ENCODE data around the gene NEDD9.

NEDD9 gene

GRCh38 chr6:11188161-11188915 is 44.1 kb downstream of the NEDD9 start:
- H2AFZ ChIP-seq (ENCODE audit: low read length, unreplicated experiment), result no peak overlapping the region
- H3K79me2 ChIP-seq (ENCODE audit: control insufficient read depth, insufficient read depth, low read length, unreplicated experiment), result no peaks in the 10 kb centered on the region
- peak overlapping the region; percentile 58 for H3K27ac ChIP-seq (ENCODE audit: low read depth, low read length)
- no peaks in the 10 kb centered on the region for H3K27me3 ChIP-seq (ENCODE audit: insufficient read depth, low read length)
- H3K4me3 ChIP-seq (ENCODE audit: low read depth, low read length), result no peak overlapping the region
- peaks cover 10% of the 10 kb centered on the region for H3K4me1 ChIP-seq (ENCODE audit: control insufficient read depth, insufficient read depth, low read length, unreplicated experiment)
- peaks cover 14% of the 10 kb centered on the region; the same call in 1 of the 2 replicates for H3K36me3 ChIP-seq (ENCODE audit: insufficient read depth, low read length)

GRCh38 chr6:11187301-11187700 is 45.2 kb downstream of the NEDD9 start:
- Histone ChIP-seq H3K27me3 (ENCODE audit: insufficient read depth, low read length) (no peaks in the 10 kb centered on the region), H3K4me1 (ENCODE audit: control insufficient read depth, insufficient read depth, low read length, unreplicated experiment) (peaks cover 10% of the 10 kb centered on the region), H3K79me2 (ENCODE audit: control insufficient read depth, insufficient read depth, low read length, unreplicated experiment) (no peaks in the 10 kb centered on the region), H3K27ac (ENCODE audit: low read depth, low read length) (no peak overlapping the region), H3K36me3 (ENCODE audit: insufficient read depth, low read length) (peaks cover 19% of the 10 kb centered on the region; the same call in 1 of the 2 replicates), H2AFZ (ENCODE audit: low read length, unreplicated experiment) (no peak overlapping the region), H3K4me3 (ENCODE audit: low read depth, low read length) (no peak overlapping the region)

GRCh38 chr6:11185204-11185842 is 47.1 kb downstream of the NEDD9 start:
- Histone ChIP-seq H3K36me3 (ENCODE audit: insufficient read depth, low read length) (peaks cover 19% of the 10 kb centered on the region; the same call in 1 of the 2 replicates), H3K79me2 (ENCODE audit: control insufficient read depth, insufficient read depth, low read length, unreplicated experiment) (no peaks in the 10 kb centered on the region), H2AFZ (ENCODE audit: low read length, unreplicated experiment) (no peak overlapping the region), H3K4me3 (ENCODE audit: low read depth, low read length) (no peak overlapping the region), H3K27ac (ENCODE audit: low read depth, low read length) (no peak overlapping the region), H3K4me1 (ENCODE audit: control insufficient read depth, insufficient read depth, low read length, unreplicated experiment) (peaks cover 10% of the 10 kb centered on the region), H3K27me3 (ENCODE audit: insufficient read depth, low read length) (no peaks in the 10 kb centered on the region)

- Histone ChIP-seq H2AFZ (ENCODE audit: low read length, unreplicated experiment) (no peak overlapping the region), H3K4me3 (ENCODE audit: low read depth, low read length) (no peak overlapping the region), H3K4me1 (ENCODE audit: control insufficient read depth, insufficient read depth, low read length, unreplicated experiment) (peaks cover 10% of the 10 kb centered on the region), H3K36me3 (ENCODE audit: insufficient read depth, low read length) (peaks cover 11% of the 10 kb centered on the region; the same call in 1 of the 2 replicates), H3K27ac (ENCODE audit: low read depth, low read length) (no peak overlapping the region), H3K27me3 (ENCODE audit: insufficient read depth, low read length) (no peaks in the 10 kb centered on the region), H3K79me2 (ENCODE audit: control insufficient read depth, insufficient read depth, low read length, unreplicated experiment) (no peaks in the 10 kb centered on the region)
These were observed 48.6 kb downstream of the NEDD9 start for GRCh38 chr6:11183761-11184362.

- no peak overlapping the region for H3K4me3 ChIP-seq (ENCODE audit: low read depth, low read length)
- no peak overlapping the region for H2AFZ ChIP-seq (ENCODE audit: low read length, unreplicated experiment)
- peaks cover 11% of the 10 kb centered on the region; the same call in 1 of the 2 replicates for H3K36me3 ChIP-seq (ENCODE audit: insufficient read depth, low read length)
- H3K79me2 ChIP-seq (ENCODE audit: control insufficient read depth, insufficient read depth, low read length, unreplicated experiment), result no peaks in the 10 kb centered on the region
- no peak overlapping the region for H3K27ac ChIP-seq (ENCODE audit: low read depth, low read length)
- H3K27me3 ChIP-seq (ENCODE audit: insufficient read depth, low read length), result no peaks in the 10 kb centered on the region
- H3K4me1 ChIP-seq (ENCODE audit: control insufficient read depth, insufficient read depth, low read length, unreplicated experiment), result no peaks in the 10 kb centered on the region
These were observed 50.9 kb downstream of the NEDD9 start for GRCh38 chr6:11181478-11182136.

- Histone ChIP-seq H3K27ac (ENCODE audit: low read depth, low read length) (no peak overlapping the region), H2AFZ (ENCODE audit: low read length, unreplicated experiment) (no peak overlapping the region), H3K36me3 (ENCODE audit: insufficient read depth, low read length) (peaks cover 5% of the 10 kb centered on the region; the same call in 1 of the 2 replicates), H3K27me3 (ENCODE audit: insufficient read depth, low read length) (no peaks in the 10 kb centered on the region), H3K79me2 (ENCODE audit: control insufficient read depth, insufficient read depth, low read length, unreplicated experiment) (no peaks in the 10 kb centered on the region), H3K4me1 (ENCODE audit: control insufficient read depth, insufficient read depth, low read length, unreplicated experiment) (no peaks in the 10 kb centered on the region), H3K4me3 (ENCODE audit: low read depth, low read length) (no peak overlapping the region)
These were observed 52.9 kb downstream of the NEDD9 start for GRCh38 chr6:11179419-11180202.

GRCh38 chr6:11179088-11179418 is 53.4 kb downstream of the NEDD9 start:
- Histone ChIP-seq H3K79me2 (ENCODE audit: control insufficient read depth, insufficient read depth, low read length, unreplicated experiment) (no peaks in the 10 kb centered on the region), H3K4me1 (ENCODE audit: control insufficient read depth, insufficient read depth, low read length, unreplicated experiment) (no peaks in the 10 kb centered on the region), H3K27me3 (ENCODE audit: insufficient read depth, low read length) (no peaks in the 10 kb centered on the region), H3K27ac (ENCODE audit: low read depth, low read length) (no peak overlapping the region), H3K36me3 (ENCODE audit: insufficient read depth, low read length) (peaks cover 5% of the 10 kb centered on the region; the same call in 1 of the 2 replicates), H3K4me3 (ENCODE audit: low read depth, low read length) (no peak overlapping the region), H2AFZ (ENCODE audit: low read length, unreplicated experiment) (no peak overlapping the region)

GRCh38 chr6:11177271-11177670 is 55.2 kb downstream of the NEDD9 start:
- Histone ChIP-seq H3K4me3 (ENCODE audit: low read depth, low read length) (no peak overlapping the region), H3K36me3 (ENCODE audit: insufficient read depth, low read length) (no peaks in the 10 kb centered on the region), H2AFZ (ENCODE audit: low read length, unreplicated experiment) (no peak overlapping the region), H3K79me2 (ENCODE audit: control insufficient read depth, insufficient read depth, low read length, unreplicated experiment) (no peaks in the 10 kb centered on the region), H3K27ac (ENCODE audit: low read depth, low read length) (no peak overlapping the region), H3K27me3 (ENCODE audit: insufficient read depth, low read length) (no peaks in the 10 kb centered on the region), H3K4me1 (ENCODE audit: control insufficient read depth, insufficient read depth, low read length, unreplicated experiment) (no peaks in the 10 kb centered on the region)

GRCh38 chr6:11174242-11174611 is 58.2 kb downstream of the NEDD9 start:
- Histone ChIP-seq H3K27me3 (ENCODE audit: insufficient read depth, low read length) (no peaks in the 10 kb centered on the region), H3K27ac (ENCODE audit: low read depth, low read length) (no peak overlapping the region), H3K36me3 (ENCODE audit: insufficient read depth, low read length) (no peaks in the 10 kb centered on the region), H3K4me3 (ENCODE audit: low read depth, low read length) (no peak overlapping the region), H2AFZ (ENCODE audit: low read length, unreplicated experiment) (no peak overlapping the region), H3K79me2 (ENCODE audit: control insufficient read depth, insufficient read depth, low read length, unreplicated experiment) (no peaks in the 10 kb centered on the region), H3K4me1 (ENCODE audit: control insufficient read depth, insufficient read depth, low read length, unreplicated experiment) (no peaks in the 10 kb centered on the region)
